SU-DHL-6 (cell line): ENCODE data around the gene KRT37.

Experiments
- H2AFZ ChIP-seq: fragments of 200-600 bp; sonication (generic); 2 replicates; pipeline ENCODE4 v1.6.1; 2014; ENCODE audit warnings: low read depth, mild to moderate bottlenecking, moderate library complexity, mixed read lengths, antibody characterized with exemption, low read length; ENCODE audit not compliant: severe bottlenecking
- H3F3A ChIP-seq: fragments of 200-600 bp; shearing (Covaris generic); 2 replicates; pipeline ENCODE4 v1.6.0; 2016; ENCODE audit warnings: antibody characterized with exemption, mild to moderate bottlenecking; ENCODE audit not compliant: insufficient read depth
- H3K27ac ChIP-seq: fragments of 200-600 bp; sonication (generic); 2 replicates; pipeline ENCODE4 v1.5.1; 2016; ENCODE audit warnings: low read depth, mild to moderate bottlenecking, low read length, moderate library complexity, mixed read lengths
- H3K27me3 ChIP-seq: fragments of 200-600 bp; sonication (generic), shearing (Covaris generic); 2 replicates; pipeline ENCODE4 v1.6.0; 2014; ENCODE audit warnings: mild to moderate bottlenecking, low read length
- H3K36me3 ChIP-seq: fragments of 200-600 bp; sonication (generic); 2 replicates; pipeline ENCODE4 v1.6.1; 2014; ENCODE audit warnings: mild to moderate bottlenecking, low read length, mixed read lengths
- H3K4me2 ChIP-seq: fragments of 300-600, 200-600 bp; shearing (Covaris generic), sonication (generic); 2 replicates; pipeline ENCODE4 v1.6.0; 2014; ENCODE audit warnings: low read length, low read depth, mild to moderate bottlenecking; ENCODE audit not compliant: poor library complexity, severe bottlenecking
- H3K4me3 ChIP-seq: fragments of 200-600 bp; sonication (generic); 2 replicates; pipeline ENCODE4 v1.5.1; 2014; ENCODE audit warnings: antibody characterized with exemption, low read length, mild to moderate bottlenecking, mixed read lengths; ENCODE audit not compliant: insufficient read depth, poor library complexity, severe bottlenecking
- H3K79me2 ChIP-seq: fragments of 200-600 bp; sonication (generic); 2 replicates; pipeline ENCODE4 v1.6.1; 2014; ENCODE audit warnings: mild to moderate bottlenecking, low read length, moderate library complexity; ENCODE audit not compliant: insufficient read depth
- H3K9ac ChIP-seq: fragments of 200-600 bp; sonication (generic); 2 replicates; pipeline ENCODE4 v1.7.0; 2014; ENCODE audit warnings: mild to moderate bottlenecking, low read length
- H3K9me2 ChIP-seq: fragments of 200-600 bp; sonication (generic); replicated peaks from 2 replicates; pipeline ENCODE4 v1.6.1; 2014; ENCODE audit warnings: low read length; ENCODE audit not compliant: insufficient read depth
- H3K9me3 ChIP-seq: fragments of 200-600 bp; sonication (generic); 2 replicates; pipeline ENCODE4 v1.6.1; 2014; ENCODE audit warnings: low read length, mixed read lengths; ENCODE audit not compliant: insufficient read depth
- H4K20me1 ChIP-seq: fragments of 200-600 bp; sonication (generic); 2 replicates; pipeline ENCODE4 v1.6.1; 2014; ENCODE audit warnings: low read depth, mild to moderate bottlenecking, antibody characterized with exemption, low read length, moderate library complexity, mixed read lengths
- CTCF ChIP-seq: fragments of 200-600 bp; sonication (generic); IDR thresholded peaks from one replicate; pipeline ENCODE4 v1.5.1; 2017; ENCODE audit warnings: antibody characterized with exemption, mild to moderate bottlenecking, low read length, moderate library complexity; ENCODE audit not compliant: insufficient read depth, poor library complexity, severe bottlenecking
- EZH2phosphoT487 ChIP-seq: fragments of 200-600 bp; sonication (generic), shearing (Covaris generic); conservative IDR thresholded peaks from 2 replicates; pipeline ENCODE4 v1.6.1; 2018; ENCODE audit warnings: mild to moderate bottlenecking, antibody characterized with exemption, low read length, moderate library complexity, mixed read lengths

The KRT37 gene

GRCh38 chr17:41464682-41465081 lies 40.3 kb upstream of the KRT37 start:
- H3K4me3 ChIP-seq, result no peak overlapping the region
- no peak overlapping the region for H3K4me2 ChIP-seq
- no peak overlapping the region for H3K27ac ChIP-seq
- no peaks in the 10 kb centered on the region for H4K20me1 ChIP-seq
- H3K9me2 ChIP-seq, result no peaks in the 10 kb centered on the region
- H2AFZ ChIP-seq, result no peak overlapping the region
- H3F3A ChIP-seq, result no peaks in the 10 kb centered on the region
- no peaks in the 10 kb centered on the region for H3K27me3 ChIP-seq
- H3K36me3 ChIP-seq, result no peaks in the 10 kb centered on the region
- H3K9ac ChIP-seq, result no peak overlapping the region
- no peaks in the 10 kb centered on the region for H3K79me2 ChIP-seq
- H3K9me3 ChIP-seq, result no peaks in the 10 kb centered on the region
- no peak for TF ChIP-seq EZH2phosphoT487
- TF ChIP-seq CTCF, result no peak

GRCh38 chr17:41464173-41464572 lies 39.8 kb upstream of the KRT37 start:
- Histone ChIP-seq H3K9me2 (no peaks in the 10 kb centered on the region), H3K27me3 (no peaks in the 10 kb centered on the region), H3K36me3 (no peaks in the 10 kb centered on the region), H3K9ac (no peak overlapping the region), H3K4me2 (no peak overlapping the region), H3K4me3 (no peak overlapping the region), H2AFZ (no peak overlapping the region), H3F3A (no peaks in the 10 kb centered on the region), H4K20me1 (no peaks in the 10 kb centered on the region), H3K27ac (no peak overlapping the region), H3K79me2 (no peaks in the 10 kb centered on the region), H3K9me3 (no peaks in the 10 kb centered on the region)
- no peak for TF ChIP-seq CTCF
- no peak for TF ChIP-seq EZH2phosphoT487

DNA sequence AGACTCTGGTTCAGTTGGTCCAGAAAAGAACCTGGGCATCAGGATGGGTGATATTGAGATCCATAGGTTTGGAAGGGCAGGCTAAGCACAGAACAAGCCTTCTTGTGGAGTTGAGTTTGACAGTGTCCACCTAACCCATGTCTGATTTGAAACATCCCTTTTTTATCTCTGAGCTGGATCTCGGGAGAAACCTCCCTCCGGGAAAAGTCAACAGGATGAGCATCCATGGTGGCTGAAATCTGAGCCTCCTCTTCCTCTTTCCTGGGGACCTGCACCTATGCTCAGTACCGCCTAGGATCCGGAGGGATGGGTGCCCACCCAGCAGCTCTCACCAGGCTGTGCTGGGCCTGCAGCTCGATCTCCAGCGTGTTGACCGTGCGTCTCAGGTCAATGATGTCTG lies 39.4 kb upstream of the KRT37 start:
- TF ChIP-seq CTCF (no peak), EZH2phosphoT487 (no peak)
- H3K4me3 ChIP-seq, result no peak overlapping the region
- no peak overlapping the region for H3K9ac ChIP-seq
- no peak overlapping the region for H2AFZ ChIP-seq
- no peaks in the 10 kb centered on the region for H3K79me2 ChIP-seq
- H3F3A ChIP-seq, result no peaks in the 10 kb centered on the region
- H4K20me1 ChIP-seq, result no peaks in the 10 kb centered on the region
- H3K9me2 ChIP-seq, result no peaks in the 10 kb centered on the region
- no peaks in the 10 kb centered on the region for H3K36me3 ChIP-seq
- no peaks in the 10 kb centered on the region for H3K27me3 ChIP-seq
- no peak overlapping the region for H3K27ac ChIP-seq
- H3K9me3 ChIP-seq, result no peaks in the 10 kb centered on the region
- no peak overlapping the region for H3K4me2 ChIP-seq

DNA sequence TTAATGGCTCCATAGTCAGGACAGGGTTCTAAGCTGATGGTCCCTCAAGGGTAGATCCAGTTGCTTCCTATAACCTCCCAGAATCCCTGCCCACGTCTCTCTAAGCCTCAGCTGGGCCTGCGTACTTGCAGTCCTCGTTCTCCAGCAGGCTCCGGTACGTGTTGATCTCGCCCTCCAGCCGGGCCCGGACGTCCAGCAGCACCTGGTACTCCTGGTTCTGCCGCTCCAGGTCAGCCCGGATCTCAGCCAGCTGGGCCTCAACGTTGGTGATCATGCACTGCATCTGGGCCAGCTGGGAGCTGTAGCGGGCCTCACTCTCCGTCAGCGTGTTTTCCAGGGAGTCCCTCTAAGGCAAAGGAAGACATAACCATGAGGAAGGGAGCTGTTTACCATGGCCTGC lies 38.3 kb upstream of the KRT37 start:
- no peak for TF ChIP-seq EZH2phosphoT487
- TF ChIP-seq CTCF, result no peak
- no peaks in the 10 kb centered on the region for H3K9me3 ChIP-seq
- H3K9me2 ChIP-seq, result no peaks in the 10 kb centered on the region

More for the DNA sequence above, 38.3 kb upstream of the KRT37 start:
- no peaks in the 10 kb centered on the region for H3K79me2 ChIP-seq
- no peak overlapping the region for H3K27ac ChIP-seq
- no peak overlapping the region for H2AFZ ChIP-seq
- H3K9ac ChIP-seq, result no peak overlapping the region
- H3K4me3 ChIP-seq, result no peak overlapping the region
- no peaks in the 10 kb centered on the region for H4K20me1 ChIP-seq
- no peaks in the 10 kb centered on the region for H3K36me3 ChIP-seq
- H3K4me2 ChIP-seq, result no peak overlapping the region
- no peaks in the 10 kb centered on the region for H3K27me3 ChIP-seq
- no peaks in the 10 kb centered on the region for H3F3A ChIP-seq
